ENCODE data around the gene C9orf43. TPM values are rescaled to one million over a fixed set of nuclear protein-coding genes. Genes with fewer than 3 reads are reported as not detected.

Gene C9orf43
- total RNA-seq, 4 donors from 2014 or later = 0.34 to 0.75 (median 0.66) TPM

- TF ChIP-seq, protein P1, sequence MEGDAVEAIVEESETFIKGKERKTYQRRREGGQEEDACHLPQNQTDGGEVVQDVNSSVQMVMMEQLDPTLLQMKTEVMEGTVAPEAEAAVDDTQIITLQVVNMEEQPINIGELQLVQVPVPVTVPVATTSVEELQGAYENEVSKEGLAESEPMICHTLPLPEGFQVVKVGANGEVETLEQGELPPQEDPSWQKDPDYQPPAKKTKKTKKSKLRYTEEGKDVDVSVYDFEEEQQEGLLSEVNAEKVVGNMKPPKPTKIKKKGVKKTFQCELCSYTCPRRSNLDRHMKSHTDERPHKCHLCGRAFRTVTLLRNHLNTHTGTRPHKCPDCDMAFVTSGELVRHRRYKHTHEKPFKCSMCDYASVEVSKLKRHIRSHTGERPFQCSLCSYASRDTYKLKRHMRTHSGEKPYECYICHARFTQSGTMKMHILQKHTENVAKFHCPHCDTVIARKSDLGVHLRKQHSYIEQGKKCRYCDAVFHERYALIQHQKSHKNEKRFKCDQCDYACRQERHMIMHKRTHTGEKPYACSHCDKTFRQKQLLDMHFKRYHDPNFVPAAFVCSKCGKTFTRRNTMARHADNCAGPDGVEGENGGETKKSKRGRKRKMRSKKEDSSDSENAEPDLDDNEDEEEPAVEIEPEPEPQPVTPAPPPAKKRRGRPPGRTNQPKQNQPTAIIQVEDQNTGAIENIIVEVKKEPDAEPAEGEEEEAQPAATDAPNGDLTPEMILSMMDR (IDR thresholded peaks at IDR 0.05; ENCODE audit: low read depth) = no peak
These were observed 34.2 kb downstream of the C9orf43 start for GRCh38 chr9:113444736-113445135.

GRCh38 chr9:113446323-113446740 lies 35.8 kb downstream of the C9orf43 start:
- TF ChIP-seq, protein P1 (IDR thresholded peaks at IDR 0.05; ENCODE audit: low read depth) = no peak

DNA sequence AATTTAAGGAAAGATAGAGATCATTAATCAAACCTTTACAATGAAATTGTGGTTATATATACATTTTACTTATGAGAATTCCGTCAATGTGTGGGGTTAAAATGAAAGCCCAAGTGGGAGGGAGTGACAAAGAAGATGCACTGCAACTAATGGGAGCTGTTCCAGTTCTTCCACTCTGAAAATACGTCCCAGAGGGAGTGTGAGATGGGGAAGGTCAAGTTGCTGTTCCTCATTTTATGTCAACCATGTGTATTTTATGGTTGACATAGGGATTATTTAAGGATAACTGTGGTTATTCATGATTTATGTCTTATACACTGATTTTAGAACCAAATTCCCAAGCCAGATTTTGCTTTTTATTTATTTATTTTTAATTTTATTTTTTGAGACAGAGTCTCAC lies 38.8 kb downstream of the C9orf43 start:
- TF ChIP-seq, protein P1 (IDR thresholded peaks at IDR 0.05; ENCODE audit: low read depth) = no peak

DNA sequence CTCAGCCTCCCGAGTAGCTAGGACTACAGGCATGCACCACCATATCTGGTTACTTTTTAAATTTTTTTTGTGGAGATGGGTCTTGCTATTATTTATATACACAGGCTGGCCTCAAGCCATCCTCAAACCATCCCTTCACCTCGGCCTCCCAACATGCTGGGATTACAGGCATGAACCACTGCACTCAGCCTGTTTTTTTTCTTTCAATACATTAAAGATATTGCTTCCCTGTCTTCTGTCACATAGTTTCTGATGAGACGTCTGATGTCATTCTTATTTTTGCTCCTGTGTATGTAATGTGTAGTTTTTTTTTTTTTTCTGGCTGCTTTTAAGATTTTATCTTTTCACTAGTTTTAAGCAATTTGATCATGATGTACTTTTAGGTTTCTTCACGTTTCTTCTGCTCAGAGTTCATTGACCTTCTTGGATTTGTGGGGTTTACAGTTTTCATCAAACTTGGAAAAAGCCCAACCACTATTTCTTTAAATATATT lies 41.6 kb downstream of the C9orf43 start:
- TF ChIP-seq, protein P1 (IDR thresholded peaks at IDR 0.05; ENCODE audit: low read depth) = no peak

GRCh38 chr9:113454914-113455761 lies 44.6 kb downstream of the C9orf43 start:
- TF ChIP-seq, protein P1 (IDR thresholded peaks at IDR 0.05; ENCODE audit: low read depth) = no peak

DNA sequence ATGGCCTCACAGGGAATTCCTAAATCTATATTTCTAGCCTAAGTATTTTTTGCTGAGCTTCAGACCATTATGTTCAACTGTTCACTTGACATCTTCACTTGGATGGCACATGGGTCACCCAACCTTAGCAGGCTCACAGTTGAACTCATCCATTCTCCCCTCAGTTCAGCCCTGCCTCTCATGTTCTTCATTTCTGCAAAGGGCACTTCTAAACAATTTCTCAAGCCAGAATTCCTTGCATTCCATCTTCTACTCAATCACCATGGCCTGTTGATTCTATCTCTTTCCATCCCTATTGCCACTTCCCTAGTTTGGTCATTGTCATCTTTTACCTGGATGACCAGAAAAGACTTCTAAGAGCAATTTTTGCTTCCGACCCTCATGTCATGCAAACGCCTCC lies 45.7 kb downstream of the C9orf43 start:
- TF ChIP-seq, protein P1 (IDR thresholded peaks at IDR 0.05; ENCODE audit: low read depth) = no peak

DNA sequence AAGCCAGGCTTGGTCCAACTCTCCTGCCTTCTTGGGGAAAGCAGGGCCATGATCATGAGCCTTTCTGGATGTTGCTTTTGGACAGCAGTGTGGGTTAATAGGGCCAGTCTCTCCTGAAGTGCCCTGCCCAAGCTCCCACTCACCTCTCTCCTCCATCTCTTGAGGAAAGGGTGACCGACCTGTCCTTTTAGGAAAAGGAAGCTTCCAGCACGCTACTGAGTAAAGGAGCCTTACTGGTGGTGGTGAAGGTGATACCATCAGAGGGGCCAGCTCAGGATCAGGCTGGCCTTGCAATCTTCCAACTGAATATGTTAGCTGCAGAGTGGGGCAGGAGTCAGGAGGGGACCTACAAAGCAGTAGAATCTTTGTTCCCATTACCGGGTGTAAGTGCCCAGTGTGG lies 50.7 kb downstream of the C9orf43 start:
- TF ChIP-seq, protein P1 (IDR thresholded peaks at IDR 0.05; ENCODE audit: low read depth) = no peak
